Neural progenitor cell (in vitro differentiated cells): ENCODE data around the gene LIAS. TPM values are rescaled to one million over a fixed set of nuclear protein-coding genes. Genes with fewer than 3 reads are reported as not detected.

ENCODE experiments used
- DNase-seq: peaks from one replicate; pipeline ENCODE4 v3.0.0-alpha.2; 2016; ENCODE audit warnings: low spot score
- H2AFZ ChIP-seq: fragments of 200-600 bp; sonication (generic); replicated peaks from 2 replicates; pipeline ENCODE4 v1.6.1; 2016; ENCODE audit warnings: antibody characterized with exemption
- H3F3A ChIP-seq: fragments of 200-600 bp; sonication (generic); 2 replicates; pipeline ENCODE4 v1.6.1; 2016; ENCODE audit warnings: antibody characterized with exemption, low read depth
- H3K27ac ChIP-seq: fragments of 200-600 bp; sonication (generic); 2 replicates; pipeline ENCODE4 v1.5.1; 2016; ENCODE audit warnings: mild to moderate bottlenecking
- H3K27me3 ChIP-seq: fragments of 200-600 bp; sonication (generic); 2 replicates; pipeline ENCODE4 v1.6.1; 2016; ENCODE audit warnings: mild to moderate bottlenecking, moderate library complexity
- H3K36me3 ChIP-seq: fragments of 200-600 bp; sonication (generic); 2 replicates; pipeline ENCODE4 v1.5.1; 2016
- H3K4me1 ChIP-seq: fragments of 200-600 bp; sonication (generic); 2 replicates; pipeline ENCODE4 v1.6.1; 2016; ENCODE audit warnings: mixed run types
- H3K4me2 ChIP-seq: fragments of 200-600 bp; sonication (generic); 2 replicates; pipeline ENCODE4 v1.6.1; 2016
- H3K4me3 ChIP-seq: fragments of 200-600 bp; sonication (generic); 2 replicates; pipeline ENCODE4 v1.5.1; 2016
- H3K79me2 ChIP-seq: fragments of 200-600 bp; sonication (generic); 2 replicates; pipeline ENCODE4 v1.6.1; 2016; ENCODE audit warnings: low read depth
- H3K9ac ChIP-seq: fragments of 200-600 bp; sonication (generic); 2 replicates; pipeline ENCODE4 v1.6.1; 2016
- H3K9me3 ChIP-seq: fragments of 200-600 bp; sonication (generic); 2 replicates; pipeline ENCODE4 v1.5.1; 2016; ENCODE audit warnings: low read depth
- H4K20me1 ChIP-seq: fragments of 200-600 bp; sonication (generic); 2 replicates; pipeline ENCODE4 v1.6.1; 2016; ENCODE audit warnings: low read depth
- H3K27ac Mint-ChIP-seq: 3 replicates; pipeline ENCODE4 v1.8.0; 2021; ENCODE audit warnings: mixed read lengths
- H3K27me3 Mint-ChIP-seq: 2 replicates; pipeline ENCODE4 v1.8.0; 2022; ENCODE audit warnings: low read depth, mild to moderate bottlenecking, inconsistent platforms, moderate library complexity, mixed read lengths; ENCODE audit not compliant: insufficient read depth
- H3K36me3 Mint-ChIP-seq: 3 replicates; pipeline ENCODE4 v1.8.0; 2021; ENCODE audit warnings: mixed read lengths
- H3K4me1 Mint-ChIP-seq: 3 replicates; pipeline ENCODE4 v1.8.0; 2021; ENCODE audit warnings: mixed read lengths
- H3K4me3 Mint-ChIP-seq: 3 replicates; pipeline ENCODE4 v1.8.0; 2021; ENCODE audit warnings: mild to moderate bottlenecking, moderate library complexity, mixed read lengths
- H3K9me3 Mint-ChIP-seq: 3 replicates; pipeline ENCODE4 v1.8.0; 2020; ENCODE audit warnings: mixed read lengths
- EZH2 ChIP-seq: fragments of 200-600 bp; sonication (generic); IDR thresholded peaks from 2 replicates; pipeline ENCODE4 v1.6.1; 2017; ENCODE audit warnings: antibody characterized with exemption, mild to moderate bottlenecking, moderate library complexity
- EZH2phosphoT487 ChIP-seq: fragments of 200-600 bp; sonication (generic); IDR thresholded peaks from 2 replicates; pipeline ENCODE4 v1.6.1; 2017; ENCODE audit warnings: antibody characterized with exemption
- total RNA-seq: library from RNA; depleted of rRNA; stranded (reverse); fragments of >200 nt; gene quantifications from 2 replicates; pipeline ENCODE4 v1.2.3, GENCODE V29; 2015; ENCODE audit warnings: low replicate concordance
- TF ChIP-seq, protein P1 (sequence below): fragments of 200-600 bp; sonication (generic); IDR thresholded peaks from 2 replicates; pipeline ENCODE4 v1.5.1; 2017; ENCODE audit warnings: antibody characterized with exemption, mild to moderate bottlenecking

The LIAS gene
- total RNA-seq, 1 donor from 2014 or later, result 30.5 TPM

DNA sequence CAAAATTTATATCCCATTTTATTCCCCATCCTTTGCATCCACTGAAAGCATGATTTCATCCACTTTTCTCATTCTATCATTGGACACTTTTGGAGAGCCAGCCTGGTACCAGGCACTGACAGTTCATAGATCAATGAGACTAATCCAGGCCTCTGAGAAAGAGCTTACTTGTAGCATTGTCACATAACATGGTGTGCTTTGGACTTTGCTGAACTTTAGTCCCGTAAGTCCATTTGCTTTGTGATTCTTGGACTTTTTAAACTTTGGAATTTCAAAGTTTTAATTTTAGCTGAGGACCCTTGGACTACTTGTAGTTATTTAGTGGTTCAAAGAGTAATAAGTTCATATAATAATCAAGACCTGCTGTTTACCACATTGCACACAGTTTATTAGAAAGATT lies 11.5 kb downstream of the LIAS start:
- no peaks in the 10 kb centered on the region for H3K27me3 ChIP-seq
- H3K27ac Mint-ChIP-seq, result no peak overlapping the region
- no peak overlapping the region for H3K4me3 Mint-ChIP-seq
- no peak overlapping the region for H2AFZ ChIP-seq
- no peaks in the 10 kb centered on the region for H3K9me3 ChIP-seq
- no peak overlapping the region for H3K4me3 ChIP-seq
- peaks cover 2% of the 10 kb centered on the region for H3K4me1 Mint-ChIP-seq
- H4K20me1 ChIP-seq, result no peaks in the 10 kb centered on the region
- DNase-seq, result no peak
- no peak overlapping the region for H3K27ac ChIP-seq
- no peak overlapping the region for H3K4me2 ChIP-seq
- peaks cover 16% of the 10 kb centered on the region for H3F3A ChIP-seq
- H3K79me2 ChIP-seq, result no peaks in the 10 kb centered on the region
- peaks cover 2% of the 10 kb centered on the region for H3K27me3 Mint-ChIP-seq
- H3K4me1 ChIP-seq, result no peaks in the 10 kb centered on the region
- H3K36me3 Mint-ChIP-seq, result peaks cover 2% of the 10 kb centered on the region
- peaks cover 19% of the 10 kb centered on the region for H3K36me3 ChIP-seq
- H3K9ac ChIP-seq, result no peak overlapping the region
- H3K9me3 Mint-ChIP-seq, result no peaks in the 10 kb centered on the region
- TF ChIP-seq EZH2phosphoT487, result no peak
- TF ChIP-seq, protein P1, sequence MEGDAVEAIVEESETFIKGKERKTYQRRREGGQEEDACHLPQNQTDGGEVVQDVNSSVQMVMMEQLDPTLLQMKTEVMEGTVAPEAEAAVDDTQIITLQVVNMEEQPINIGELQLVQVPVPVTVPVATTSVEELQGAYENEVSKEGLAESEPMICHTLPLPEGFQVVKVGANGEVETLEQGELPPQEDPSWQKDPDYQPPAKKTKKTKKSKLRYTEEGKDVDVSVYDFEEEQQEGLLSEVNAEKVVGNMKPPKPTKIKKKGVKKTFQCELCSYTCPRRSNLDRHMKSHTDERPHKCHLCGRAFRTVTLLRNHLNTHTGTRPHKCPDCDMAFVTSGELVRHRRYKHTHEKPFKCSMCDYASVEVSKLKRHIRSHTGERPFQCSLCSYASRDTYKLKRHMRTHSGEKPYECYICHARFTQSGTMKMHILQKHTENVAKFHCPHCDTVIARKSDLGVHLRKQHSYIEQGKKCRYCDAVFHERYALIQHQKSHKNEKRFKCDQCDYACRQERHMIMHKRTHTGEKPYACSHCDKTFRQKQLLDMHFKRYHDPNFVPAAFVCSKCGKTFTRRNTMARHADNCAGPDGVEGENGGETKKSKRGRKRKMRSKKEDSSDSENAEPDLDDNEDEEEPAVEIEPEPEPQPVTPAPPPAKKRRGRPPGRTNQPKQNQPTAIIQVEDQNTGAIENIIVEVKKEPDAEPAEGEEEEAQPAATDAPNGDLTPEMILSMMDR, result no peak
- TF ChIP-seq EZH2, result no peak

DNA sequence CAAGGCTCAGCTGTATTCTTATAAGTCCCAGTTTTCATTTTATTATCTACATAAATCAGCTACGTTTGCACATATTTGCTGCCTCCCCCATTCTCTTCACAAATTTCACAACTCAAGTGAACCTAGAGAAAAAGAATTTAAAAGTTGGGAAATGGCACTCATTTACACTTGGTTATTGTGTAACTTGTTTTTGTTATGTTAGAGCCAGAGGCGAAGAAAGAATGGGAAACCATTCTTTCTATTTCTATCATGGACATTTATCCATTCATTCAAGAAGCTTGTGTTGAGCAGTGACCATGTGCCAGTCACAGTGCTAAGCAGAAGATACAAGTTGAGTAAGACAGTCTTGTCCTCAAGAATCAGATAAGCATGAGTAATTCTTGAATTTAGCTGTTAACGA lies 13.5 kb downstream of the LIAS start:
- Histone ChIP-seq H3K9ac (no peak overlapping the region), H3K79me2 (no peaks in the 10 kb centered on the region), H3K36me3 (peaks cover 19% of the 10 kb centered on the region), H4K20me1 (no peaks in the 10 kb centered on the region), H3K27me3 (no peaks in the 10 kb centered on the region), H3K4me3 (no peak overlapping the region), H2AFZ (no peak overlapping the region), H3K4me2 (no peak overlapping the region), H3K4me1 (no peaks in the 10 kb centered on the region), H3K9me3 (no peaks in the 10 kb centered on the region), H3K27ac (no peak overlapping the region), H3F3A (peaks cover 9% of the 10 kb centered on the region)
- no peaks in the 10 kb centered on the region for H3K9me3 Mint-ChIP-seq
- no peak overlapping the region for H3K4me3 Mint-ChIP-seq
- peaks cover 2% of the 10 kb centered on the region for H3K36me3 Mint-ChIP-seq
- peaks cover 2% of the 10 kb centered on the region for H3K27me3 Mint-ChIP-seq
- peaks cover 2% of the 10 kb centered on the region for H3K4me1 Mint-ChIP-seq
- TF ChIP-seq EZH2 (no peak), EZH2phosphoT487 (no peak)
- TF ChIP-seq, protein P1, result no peak
- DNase-seq, result no peak
- H3K27ac Mint-ChIP-seq, result no peak overlapping the region

DNA sequence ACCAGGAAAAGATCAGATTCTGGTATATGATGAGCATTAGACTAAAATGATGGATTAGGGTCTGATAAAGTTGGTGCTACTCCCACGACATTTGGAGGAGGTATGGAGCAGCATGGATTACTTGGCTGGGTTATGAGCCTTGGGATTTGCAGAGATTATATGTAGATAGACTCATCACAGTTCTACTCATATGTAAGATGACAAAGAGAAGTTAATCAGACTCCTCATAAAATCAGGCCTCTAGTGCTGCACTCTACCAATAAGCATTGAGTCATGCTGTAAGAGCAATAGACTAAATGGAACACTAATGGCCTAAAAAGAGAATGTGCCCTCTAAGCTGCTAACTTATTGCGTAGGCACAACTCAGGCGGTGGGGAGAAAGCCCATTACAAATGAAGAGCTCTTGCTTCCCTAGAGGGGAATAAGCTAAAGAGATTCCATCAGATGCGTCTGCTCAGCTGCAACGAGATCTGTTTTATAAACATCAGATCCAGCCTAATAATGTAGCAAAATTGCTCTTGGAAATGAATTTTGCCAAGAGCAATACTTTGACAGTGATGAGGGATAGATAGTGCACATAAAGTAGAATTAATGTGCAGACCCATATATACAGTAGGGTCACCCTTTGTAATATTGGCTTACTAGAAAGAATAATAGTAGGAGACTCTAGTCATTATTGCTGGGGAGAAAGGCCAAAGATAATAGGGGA lies 17.5 kb downstream of the LIAS start:
- Histone ChIP-seq H3K36me3 (peaks cover 9% of the 10 kb centered on the region), H3K4me2 (no peak overlapping the region), H3F3A (no peaks in the 10 kb centered on the region), H3K27ac (no peak overlapping the region), H3K9ac (no peak overlapping the region), H3K9me3 (no peaks in the 10 kb centered on the region), H2AFZ (no peak overlapping the region), H3K4me1 (no peaks in the 10 kb centered on the region), H3K79me2 (no peaks in the 10 kb centered on the region), H3K27me3 (no peaks in the 10 kb centered on the region), H4K20me1 (no peaks in the 10 kb centered on the region), H3K4me3 (no peak overlapping the region)
- TF ChIP-seq, protein P1, result no peak
- TF ChIP-seq EZH2phosphoT487 (no peak), EZH2 (no peak)
- no peak overlapping the region for H3K4me3 Mint-ChIP-seq
- H3K9me3 Mint-ChIP-seq, result no peaks in the 10 kb centered on the region
- no peak overlapping the region for H3K27ac Mint-ChIP-seq
- H3K4me1 Mint-ChIP-seq, result no peaks in the 10 kb centered on the region
- H3K36me3 Mint-ChIP-seq, result peaks cover 2% of the 10 kb centered on the region
- H3K27me3 Mint-ChIP-seq, result peaks cover 2% of the 10 kb centered on the region
- DNase-seq, result no peak
